Hematopoietic multipotent progenitor cell treated with erythropoietin and hydrocortisone succinate and interleukin-3 and kit ligand, for 4 days (in vitro differentiated cells): ENCODE data around the gene AGPAT2.

Experiments used
- DNase-seq: peaks from one replicate; pipeline ENCODE4 v3.0.0-alpha.2; 2015

The AGPAT2 gene

DNA sequence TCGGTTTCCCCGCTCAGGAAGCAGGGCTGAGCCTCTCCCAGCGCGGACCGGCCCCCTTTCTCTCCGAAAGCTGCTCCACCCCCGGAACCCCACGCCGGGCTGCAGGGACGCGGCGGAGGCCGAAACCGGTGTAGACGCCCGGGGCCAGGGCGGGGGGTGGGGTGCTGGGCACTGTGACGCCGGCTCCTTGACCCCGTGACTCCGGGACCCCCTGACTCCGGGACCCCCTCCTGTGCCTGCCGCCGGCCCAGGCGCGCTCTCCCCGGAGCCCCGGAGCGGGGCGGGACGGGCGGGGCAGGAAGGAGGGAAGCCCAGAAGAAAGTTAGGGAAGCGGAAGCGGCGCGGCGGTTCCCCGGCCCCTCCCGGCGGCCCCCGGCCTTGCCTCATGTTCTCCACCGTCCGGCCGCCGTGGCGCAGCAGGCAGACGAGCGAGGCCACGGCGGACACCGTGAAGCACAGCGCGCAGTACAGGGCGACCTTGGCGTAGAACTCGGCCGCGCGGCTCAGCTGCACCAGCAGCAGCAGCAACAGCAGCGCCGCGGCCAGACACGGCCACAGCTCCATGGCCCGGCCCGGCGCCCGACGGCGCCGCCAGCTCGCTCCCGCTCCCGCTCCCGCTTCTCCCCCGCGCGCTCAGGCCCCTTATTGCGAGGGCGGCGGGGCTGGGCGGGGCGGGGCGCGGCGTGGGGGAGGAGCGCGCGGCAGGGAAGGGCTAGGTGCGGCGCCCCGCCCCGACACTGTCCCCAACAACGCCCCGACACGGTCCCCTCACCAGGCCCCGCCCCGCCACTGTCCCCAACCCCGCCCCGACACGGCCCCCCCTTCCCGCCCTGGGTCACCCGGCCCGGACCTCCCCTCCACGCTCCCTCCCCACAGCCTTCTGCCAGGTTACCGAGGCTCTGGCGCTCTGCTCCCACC lies at the start of gene AGPAT2:
AGPAT2 (minus strand) TSS at position 664 of the 918 bp plus-strand sequence; CDS start at position 564, 100 bp downstream.
- peak; percentile 90 for DNase-seq

DNA sequence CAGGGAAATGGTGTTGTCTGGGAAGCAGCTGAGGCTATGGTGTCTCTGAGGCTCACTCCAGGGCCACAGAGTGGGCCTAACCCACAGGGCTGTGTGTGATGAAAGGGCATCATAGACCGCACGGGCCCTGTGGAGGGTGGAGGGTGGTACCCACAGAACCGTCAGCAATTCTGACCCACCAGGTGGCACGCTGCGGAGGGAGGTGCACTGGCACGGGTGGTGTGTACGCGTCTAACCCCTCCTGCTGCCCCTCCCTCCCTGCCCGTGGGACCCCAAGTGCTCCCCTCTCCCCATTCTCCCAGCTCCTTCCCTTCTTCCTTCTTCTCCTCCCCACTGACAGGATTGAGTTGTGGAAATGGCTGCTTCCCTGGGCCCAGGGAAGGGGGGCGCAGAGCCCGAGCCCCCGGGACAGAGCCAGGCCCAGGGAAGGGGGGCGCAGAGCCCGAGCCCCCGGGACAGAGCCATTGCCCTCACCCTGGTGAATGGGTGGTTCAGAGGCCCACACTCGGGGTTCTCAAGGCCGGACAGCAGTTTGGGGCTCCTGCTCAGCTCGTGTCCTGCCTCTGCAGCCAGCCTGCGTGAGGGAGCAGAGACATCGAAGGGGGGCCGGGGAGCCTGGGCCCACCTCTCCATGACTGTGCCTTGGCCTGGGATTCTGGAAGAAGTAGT lies 48.7 kb upstream of the AGPAT2 start:
- no peak for DNase-seq

DNA sequence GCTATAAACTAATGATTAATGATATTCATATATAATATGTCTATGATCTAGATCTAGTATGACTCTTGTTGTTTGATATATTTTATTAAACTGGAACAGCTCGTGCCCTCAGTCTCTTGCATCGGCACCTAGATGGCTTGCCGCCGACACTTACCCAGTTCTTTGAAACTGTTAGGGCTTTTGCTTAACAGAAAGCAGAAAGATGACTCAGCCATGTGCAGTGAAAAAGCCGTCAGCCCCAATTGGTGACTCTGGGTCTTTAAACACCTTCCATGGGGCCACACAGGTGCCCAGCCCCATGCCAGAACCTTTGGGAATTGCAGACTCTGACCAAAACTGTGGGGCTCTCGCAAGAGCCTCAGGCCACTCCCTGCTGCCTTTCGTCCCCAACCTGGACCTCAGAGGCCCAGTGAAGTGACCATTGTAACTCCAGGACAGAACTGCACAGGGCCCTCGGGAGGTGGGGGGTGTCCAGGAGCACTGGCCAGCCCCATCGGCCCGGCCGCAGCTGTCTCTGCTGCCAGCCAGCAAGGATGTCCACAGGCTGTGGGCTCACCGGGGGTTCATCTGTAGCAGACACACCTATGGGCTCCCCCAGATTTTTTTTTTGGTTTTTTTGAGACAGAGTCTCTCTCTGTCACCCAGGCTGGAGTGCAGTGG lies 47.7 kb upstream of the AGPAT2 start:
- DNase-seq, result no peak

DNA sequence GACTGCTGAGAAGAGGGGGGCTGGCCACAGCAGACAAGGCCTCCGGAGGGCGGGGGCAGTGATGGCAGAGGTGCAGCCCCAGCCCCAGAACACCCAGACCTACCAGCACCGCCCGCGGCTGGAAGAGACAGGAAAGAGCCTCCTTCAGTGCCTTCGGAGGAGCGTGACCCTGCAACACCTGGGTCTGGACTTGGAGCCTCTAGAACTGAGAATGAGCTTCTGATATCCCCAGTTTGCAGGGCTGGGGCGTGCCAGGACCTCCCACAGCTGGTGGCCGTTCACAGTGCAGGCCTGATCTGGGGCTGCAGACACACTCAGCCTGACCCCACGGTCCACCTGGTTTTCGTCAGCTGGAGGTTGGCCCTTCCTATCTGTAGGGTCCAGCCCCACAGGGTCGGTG lies 46.4 kb upstream of the AGPAT2 start:
- no peak for DNase-seq

DNA sequence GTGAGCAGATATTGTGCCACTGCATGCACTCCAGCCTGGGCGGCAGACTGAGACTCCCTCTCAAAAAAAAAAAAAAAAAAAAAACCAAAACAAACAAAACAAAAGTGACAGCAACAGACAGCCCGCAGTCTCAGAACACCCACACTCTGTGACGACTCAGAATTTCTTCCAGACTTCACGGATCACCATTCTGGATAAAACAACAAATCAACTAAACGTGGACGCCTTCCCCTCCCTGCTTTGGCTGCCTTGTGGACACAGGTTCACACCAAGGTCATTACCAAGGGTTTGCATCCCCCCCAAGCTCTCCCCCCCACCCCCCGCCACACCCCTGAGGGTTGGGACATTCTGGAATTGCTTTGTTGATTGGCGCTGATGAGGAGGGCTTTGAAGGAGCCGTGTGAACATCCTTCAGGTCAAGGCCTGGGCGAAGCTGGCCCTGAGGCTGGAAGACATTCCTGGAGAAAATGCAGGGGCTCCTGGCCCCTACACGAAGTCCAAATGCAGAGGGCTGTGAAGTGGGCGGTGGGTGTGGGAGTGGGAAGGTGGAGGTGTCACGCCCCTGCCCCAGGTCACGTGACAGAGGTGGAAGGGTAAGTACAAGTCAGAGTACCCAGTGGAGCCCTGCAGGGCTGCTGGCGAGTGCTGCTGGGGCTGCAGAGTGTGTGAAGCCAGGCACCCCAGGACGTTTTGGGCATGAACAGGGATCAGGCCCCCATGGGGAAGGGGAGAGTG lies 45.4 kb upstream of the AGPAT2 start:
- DNase-seq, result no peak

DNA sequence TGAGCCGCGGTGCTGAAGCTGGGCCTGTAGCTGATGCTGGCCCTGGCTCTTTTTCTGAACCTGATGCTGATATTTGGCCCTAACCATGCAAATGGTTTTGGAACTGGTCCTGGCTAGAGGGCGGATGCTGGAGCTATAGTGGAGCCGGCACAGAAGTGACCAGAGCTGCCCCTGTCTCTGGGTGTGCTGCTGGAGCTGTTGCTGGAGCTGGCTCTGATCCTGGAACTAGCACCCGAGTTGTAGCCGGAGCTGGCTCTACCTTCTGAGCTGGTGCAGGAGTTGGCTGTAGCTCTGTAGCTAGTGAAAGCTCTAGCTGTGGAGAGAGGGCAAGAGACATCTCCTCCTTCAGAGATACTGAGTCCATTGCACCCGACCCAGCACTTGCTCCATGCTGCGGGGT lies 42.7 kb upstream of the AGPAT2 start:
- no peak for DNase-seq

DNA sequence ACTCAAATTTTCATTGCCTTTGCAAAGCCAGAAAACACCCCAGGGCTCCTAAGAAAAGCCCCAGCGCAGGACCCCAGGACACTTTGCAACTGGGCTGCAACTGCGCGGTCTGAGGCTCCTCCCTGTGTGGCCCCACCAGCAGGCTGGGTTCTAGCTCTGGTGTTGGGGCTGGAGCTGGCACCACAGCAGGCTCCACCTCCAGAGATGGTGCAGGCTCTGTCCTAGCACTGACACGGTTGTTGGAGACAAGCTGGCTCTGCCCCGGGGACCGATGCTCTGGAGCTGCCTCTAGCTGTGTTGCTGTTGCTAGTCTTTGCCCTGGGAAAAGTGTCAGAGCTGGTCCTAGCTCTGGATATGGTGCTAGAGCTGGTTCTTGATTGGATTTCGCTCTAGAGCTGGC lies 41.9 kb upstream of the AGPAT2 start:
- DNase-seq, result peak; percentile 73

DNA sequence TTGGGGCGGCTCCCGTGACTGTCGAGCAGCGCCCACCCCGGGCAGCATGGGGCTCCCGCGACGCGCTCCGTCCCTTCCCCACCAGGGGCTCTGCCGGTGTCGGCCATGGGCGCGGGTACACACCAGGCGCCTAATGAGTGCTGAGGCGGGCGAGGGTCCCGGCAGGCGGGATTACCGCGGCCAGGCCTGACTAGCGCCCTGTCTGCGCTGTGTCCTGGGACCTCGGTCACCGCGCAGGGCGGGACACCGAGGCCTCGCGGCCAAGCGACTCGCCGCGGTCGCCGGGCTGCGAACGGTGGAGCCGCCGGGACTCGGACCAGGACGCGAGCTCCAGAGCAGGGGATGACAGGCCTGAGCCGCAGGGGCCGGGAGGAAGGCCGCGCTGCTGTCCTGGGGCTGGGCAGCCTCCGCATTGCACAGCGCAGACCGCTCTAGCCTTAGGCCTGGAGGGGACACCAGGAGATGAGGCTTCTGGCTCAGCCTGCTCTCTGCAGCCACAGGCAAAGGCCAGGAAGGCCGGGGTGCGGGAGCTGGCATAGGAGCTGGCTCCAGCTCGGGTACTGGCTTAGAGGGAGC lies 41.4 kb upstream of the AGPAT2 start:
- peak; percentile 55 for DNase-seq

DNA sequence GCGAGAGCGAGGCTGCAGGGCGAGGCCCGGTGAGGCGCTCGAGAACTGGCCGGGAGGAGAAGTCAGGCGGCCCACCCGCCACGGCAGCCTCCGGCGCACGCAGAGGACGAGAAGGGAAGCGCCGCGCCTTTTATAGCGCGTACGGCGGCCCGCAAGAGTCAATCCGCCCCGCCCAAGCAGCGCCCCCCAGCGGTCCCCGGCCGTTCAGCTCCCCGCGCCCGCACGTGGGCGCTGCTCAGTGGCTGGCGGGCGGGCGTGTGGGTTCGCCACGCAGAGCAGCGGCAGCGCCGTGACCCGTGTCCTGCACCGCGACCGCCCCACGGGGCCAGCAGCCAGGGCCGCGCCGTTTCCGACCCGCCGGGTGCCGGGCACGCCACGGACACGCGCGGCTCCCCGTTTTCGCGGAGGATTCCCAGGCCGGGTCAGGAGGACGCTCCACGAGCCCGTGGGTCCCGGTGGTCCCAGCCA lies 40.9 kb upstream of the AGPAT2 start:
- DNase-seq, result peak; percentile 94

DNA sequence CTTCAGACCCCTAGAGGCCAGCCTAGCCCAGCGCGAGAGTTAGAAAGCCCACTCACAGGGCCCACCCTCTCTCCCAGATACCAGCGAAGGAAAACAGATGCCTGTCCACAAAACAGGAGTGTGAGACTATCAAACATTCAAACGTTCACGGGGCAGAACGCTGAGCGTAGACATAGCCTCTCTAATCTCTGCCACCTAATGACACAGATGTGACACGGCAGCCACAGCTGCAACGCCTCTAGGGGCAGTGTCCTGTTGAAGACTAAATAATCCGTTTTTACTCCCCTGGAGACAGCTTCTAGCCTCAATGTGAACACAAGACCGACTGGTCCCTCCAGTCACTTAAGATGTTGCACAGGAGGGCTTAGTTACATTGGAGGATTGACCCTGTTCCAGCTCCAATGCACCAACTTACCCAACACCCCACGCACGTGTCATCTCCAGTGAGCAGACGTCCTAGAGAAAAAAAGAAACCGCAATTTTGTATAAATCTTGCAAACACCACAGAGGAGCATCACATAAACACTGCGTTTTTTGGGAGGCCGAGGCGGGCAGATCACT lies 39.5 kb upstream of the AGPAT2 start:
- peak; percentile 91 for DNase-seq

DNA sequence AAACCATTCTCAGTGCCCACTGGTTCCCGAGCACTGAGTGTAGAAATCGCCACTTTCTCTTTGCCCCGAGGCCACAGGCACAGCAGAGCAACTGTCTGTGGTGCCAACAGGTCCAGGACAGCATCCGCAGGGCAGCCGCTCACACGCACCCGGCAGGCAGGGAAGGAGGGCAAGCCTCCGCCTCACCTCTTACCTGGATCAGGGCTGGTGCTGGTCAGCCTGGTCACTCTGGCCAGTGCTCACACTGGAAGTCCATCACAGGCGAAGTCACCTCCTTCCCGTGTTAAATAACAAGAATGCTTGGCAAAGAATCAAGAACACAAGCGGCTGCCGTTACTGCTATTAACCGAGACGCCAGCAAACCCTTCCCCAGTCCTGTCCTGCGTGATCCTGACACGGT lies 38.9 kb upstream of the AGPAT2 start:
- DNase-seq, result no peak

DNA sequence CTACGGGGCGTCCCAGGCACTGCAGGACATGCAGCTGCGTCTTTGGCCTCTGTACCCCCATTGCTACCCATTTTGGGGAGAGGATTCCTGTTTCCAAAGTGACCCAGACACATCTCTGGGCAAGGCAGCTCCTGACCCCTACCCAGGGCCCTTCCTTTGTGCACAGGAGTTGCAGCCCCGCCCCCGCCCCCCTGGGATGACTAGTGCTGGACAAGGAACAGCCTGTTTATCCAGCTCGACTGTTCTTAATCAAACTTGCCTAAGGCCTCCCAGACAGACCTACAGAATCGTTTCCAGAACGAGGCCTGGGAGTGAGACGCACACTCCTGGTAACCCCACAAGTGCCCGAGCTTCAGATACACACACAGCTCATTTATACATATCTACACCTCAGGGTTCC lies 38.4 kb upstream of the AGPAT2 start:
- no peak for DNase-seq

DNA sequence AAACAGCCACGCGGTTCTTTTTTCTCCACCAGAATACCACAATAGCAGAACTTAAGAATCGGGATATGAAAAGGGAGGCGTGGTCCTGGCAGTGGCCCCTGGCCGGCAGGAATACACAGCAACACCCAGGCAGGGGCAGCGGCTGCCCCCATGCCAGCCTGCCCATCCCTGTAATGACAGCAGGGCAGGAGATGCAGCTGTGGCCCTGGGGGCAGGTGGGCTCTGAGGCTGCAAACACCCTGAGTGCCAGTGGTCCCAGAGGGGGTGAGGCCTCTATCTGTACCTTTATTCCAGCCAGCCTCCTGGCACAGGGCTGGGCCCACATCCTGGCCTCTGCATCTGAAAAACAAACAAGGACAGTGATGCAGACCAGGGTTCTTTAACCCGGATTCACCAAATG lies 37.5 kb upstream of the AGPAT2 start:
- DNase-seq, result no peak

DNA sequence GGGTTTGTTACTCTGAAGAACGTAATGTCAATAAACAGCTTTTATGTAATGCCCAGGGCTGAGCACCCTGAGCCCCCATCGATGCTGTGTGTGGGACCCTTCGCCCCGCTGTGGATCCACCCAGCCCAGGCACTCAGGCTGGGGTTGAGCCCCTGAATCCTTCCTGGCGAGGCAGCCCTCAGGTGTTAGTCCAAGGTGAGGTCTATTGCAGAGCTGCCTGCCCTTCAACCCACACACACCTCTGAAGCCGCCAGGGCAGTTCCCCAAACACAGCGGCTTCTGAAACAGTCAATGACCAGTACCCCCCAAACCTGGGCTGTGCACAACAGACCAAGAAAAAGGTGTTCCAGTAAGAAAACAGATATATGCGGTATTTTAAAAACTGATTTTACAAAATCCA lies 36.7 kb upstream of the AGPAT2 start:
- no peak for DNase-seq

DNA sequence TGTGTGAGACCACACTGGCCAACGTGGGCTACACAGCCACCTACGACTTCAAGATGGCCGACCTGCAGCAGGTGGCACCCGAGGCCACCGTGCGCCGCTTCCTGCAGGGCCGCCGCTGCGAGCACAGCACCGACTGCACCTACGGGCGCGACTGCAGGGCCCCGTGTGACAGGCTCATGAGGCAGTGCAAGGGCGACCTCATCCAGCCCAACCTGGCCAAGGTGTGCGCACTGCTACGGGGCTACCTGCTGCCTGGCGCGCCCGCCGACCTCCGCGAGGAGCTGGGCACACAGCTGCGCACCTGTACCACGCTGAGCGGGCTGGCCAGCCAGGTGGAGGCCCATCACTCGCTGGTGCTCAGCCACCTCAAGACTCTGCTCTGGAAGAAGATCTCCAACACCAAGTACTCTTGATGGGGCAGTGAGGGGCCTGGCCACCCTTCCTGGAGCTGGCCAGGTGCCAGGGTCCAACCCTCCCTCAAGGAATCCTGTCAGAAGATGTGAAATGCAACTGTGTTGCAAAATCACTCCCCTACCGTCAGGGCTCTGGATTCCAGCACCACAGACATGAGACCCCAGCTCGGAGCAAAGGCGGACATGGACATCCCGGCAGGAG lies 36.2 kb upstream of the AGPAT2 start:
- DNase-seq, result no peak

DNA sequence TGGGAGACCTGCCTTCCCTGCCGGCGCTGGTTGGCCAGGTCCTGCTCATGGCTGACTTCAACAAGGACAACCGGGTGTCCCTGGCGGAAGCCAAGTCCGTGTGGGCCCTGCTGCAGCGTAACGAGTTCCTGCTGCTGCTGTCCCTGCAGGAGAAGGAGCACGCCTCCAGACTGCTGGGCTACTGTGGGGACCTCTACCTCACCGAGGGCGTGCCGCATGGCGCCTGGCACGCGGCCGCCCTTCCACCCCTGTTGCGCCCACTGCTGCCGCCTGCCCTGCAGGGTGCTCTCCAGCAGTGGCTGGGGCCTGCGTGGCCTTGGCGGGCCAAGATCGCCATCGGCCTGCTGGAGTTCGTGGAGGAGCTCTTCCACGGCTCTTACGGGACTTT lies 35.7 kb upstream of the AGPAT2 start:
- DNase-seq, result peak; percentile 58

DNA sequence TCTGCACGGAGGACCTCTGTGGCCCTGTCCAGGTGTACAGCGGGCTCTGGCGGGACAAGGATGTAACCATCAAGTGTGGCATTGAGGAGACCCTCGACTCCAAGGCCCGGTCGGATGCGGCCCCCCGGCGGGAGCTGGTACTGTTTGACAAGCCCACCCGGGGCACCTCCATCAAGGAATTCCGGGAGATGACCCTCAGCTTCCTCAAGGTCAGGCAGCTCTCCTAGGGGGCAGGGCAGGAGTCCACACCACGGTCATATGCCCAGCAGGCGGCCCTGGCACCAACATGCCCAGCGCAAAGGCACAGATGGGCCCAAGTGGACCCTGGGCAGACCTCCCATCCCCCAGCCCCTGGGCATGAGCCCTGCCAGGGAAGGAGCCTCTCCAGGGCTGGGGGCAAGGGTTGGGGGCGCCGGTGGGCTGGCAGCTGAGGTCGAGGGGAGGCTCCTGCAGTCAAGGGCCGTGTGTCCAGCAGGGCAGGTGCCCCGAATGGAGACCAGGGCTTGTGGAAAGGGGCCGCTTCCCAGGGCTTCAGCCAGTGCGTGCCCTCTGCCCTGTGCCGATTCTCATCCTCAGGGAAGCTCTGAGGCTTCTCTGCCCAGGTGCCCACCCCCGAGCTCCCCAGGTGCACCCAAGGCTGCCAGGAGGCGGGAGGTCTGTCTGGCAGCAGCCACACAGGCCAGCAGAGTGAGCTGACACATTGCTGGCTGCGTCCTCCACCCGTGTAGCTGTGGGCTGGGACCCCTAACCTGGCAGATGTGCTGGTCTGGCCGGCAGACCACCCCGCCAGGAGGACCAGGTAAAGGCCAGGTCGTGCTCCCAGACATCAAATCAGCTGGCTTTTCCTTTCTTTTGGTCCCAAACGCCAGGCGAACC lies 35.1 kb upstream of the AGPAT2 start:
- DNase-seq, result no peak

DNA sequence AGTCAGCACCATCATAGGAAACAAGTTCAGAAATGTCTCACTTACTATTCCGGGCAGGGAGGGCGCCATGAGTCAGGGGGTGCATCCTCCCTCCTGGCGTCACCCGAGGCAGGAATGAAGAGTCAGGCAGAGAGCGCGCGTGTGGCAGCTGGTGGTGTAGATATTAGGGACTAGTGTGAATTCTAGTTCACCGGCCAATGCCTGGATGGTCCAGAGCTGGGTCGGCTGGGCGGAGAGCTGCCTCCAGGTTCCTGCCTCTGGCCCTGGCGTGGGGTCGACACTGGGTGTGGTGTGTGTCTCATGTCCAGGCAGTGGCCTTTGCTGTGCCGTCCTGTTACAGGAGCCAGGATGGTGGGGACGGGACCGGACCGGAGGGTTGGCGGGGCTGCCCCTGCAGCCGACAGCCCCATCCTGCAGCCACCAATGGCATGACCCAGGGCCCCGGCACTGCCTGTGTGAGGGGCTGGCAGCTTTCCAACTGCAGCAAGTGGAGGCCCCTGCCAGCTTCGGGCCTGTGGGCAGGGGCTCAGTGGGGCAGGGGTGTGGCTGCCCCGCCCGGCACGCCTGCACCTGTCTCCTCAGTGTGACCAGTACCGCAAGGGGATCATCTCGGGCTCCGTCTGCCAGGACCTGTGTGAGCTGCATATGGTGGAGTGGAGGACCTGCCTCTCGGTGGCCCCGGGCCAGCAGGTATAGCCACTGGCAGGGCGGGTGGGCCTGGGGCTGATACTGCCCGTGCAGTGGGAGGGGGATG lies 34.3 kb upstream of the AGPAT2 start:
- no peak for DNase-seq

DNA sequence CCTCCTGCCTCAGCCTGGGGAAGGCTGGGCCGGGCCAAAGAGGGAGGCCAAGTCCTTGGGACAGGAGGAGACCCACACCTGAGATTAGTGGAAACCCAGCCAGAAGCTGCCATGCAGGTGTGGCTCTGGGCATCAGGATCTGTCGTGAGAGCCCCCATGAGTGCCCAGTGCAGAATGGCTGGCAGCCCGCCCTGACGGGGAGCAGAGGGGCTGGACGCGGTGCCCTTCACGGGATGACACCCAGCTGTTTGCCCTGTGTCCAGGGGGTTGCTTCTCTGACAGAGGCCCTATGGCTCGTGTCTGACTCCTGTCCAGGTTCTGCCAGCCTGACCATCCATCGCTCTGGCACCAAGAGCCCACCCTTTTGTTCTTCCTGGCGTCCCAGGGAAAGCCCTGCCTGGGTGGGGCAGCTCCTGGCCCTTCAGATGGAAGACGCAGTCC lies 33.7 kb upstream of the AGPAT2 start:
- no peak for DNase-seq
